HG03378 (cell line): ENCODE measurements around the gene TCFL5.

Experiments
- ATAC-seq: cut with Tn5 transposase; IDR thresholded peaks from one replicate; pipeline ENCODE4 v1.9.1; 2021; ENCODE audit warnings: mild to moderate bottlenecking, moderate library complexity; ENCODE audit not compliant: unreplicated experiment

Gene TCFL5

GRCh38 chr20:62837790-62838127, 23.9 kb downstream of the TCFL5 start:
- no peak for ATAC-seq

GRCh38 chr20:62836967-62837490, 24.6 kb downstream of the TCFL5 start:
- no peak for ATAC-seq

- ATAC-seq = no peak
Observed at GRCh38 chr20:62835931-62836861, 25.4 kb downstream of the TCFL5 start.

- ATAC-seq = no peak
Observed at GRCh38 chr20:62834967-62835730, 26.5 kb downstream of the TCFL5 start.

- ATAC-seq = no peak
Observed at GRCh38 chr20:62832951-62833391, 28.7 kb downstream of the TCFL5 start.

GRCh38 chr20:62832212-62832922, 29.3 kb downstream of the TCFL5 start:
- no peak for ATAC-seq

GRCh38 chr20:62831854-62832211, 29.8 kb downstream of the TCFL5 start:
- ATAC-seq = no peak

- no peak for ATAC-seq
Observed at GRCh38 chr20:62831361-62831788, 30.2 kb downstream of the TCFL5 start.

- ATAC-seq = no peak
Observed at GRCh38 chr20:62830821-62831220, 30.8 kb downstream of the TCFL5 start.

GRCh38 chr20:62830251-62830650, 31.4 kb downstream of the TCFL5 start:
- no peak for ATAC-seq

- no peak for ATAC-seq
Observed at GRCh38 chr20:62829231-62830230, 32.1 kb downstream of the TCFL5 start.

- ATAC-seq = no peak
Observed at GRCh38 chr20:62828511-62829230, 33.0 kb downstream of the TCFL5 start.

GRCh38 chr20:62828051-62828450, 33.6 kb downstream of the TCFL5 start:
- no peak for ATAC-seq

- no peak for ATAC-seq
Observed at GRCh38 chr20:62827311-62828038, 34.1 kb downstream of the TCFL5 start.

- ATAC-seq = no peak
Observed at GRCh38 chr20:62826646-62827310, 34.8 kb downstream of the TCFL5 start.

- ATAC-seq = no peak
Observed at GRCh38 chr20:62825986-62826645, 35.5 kb downstream of the TCFL5 start.

- ATAC-seq = no peak
Observed at GRCh38 chr20:62825333-62825985, 36.2 kb downstream of the TCFL5 start.
